GM12878 (cell line): ENCODE measurements around the gene ARHGDIG. TPM values are rescaled to one million over a fixed set of nuclear protein-coding genes. Genes with fewer than 3 reads are reported as not detected.

Experiments
- RFX5 ChIP-seq: IDR thresholded peaks from 2 replicates; pipeline ENCODE4 v1.6.1; 2011; ENCODE audit warnings: low read depth, low read length, improper control_type of control experiment
- TCF12 ChIP-seq: IDR thresholded peaks from 2 replicates; pipeline ENCODE4 v1.6.1; 2011; ENCODE audit warnings: low read depth, mild to moderate bottlenecking, low read length
- polyA plus RNA-seq, 11 experiments: library from polyadenylated mRNA; depleted of rRNA in 4 of 11; unstranded in 6 of 11; stranded (reverse) in 5 of 11; fragments of >200 nt; fragmentation: Nextera tagmentation in 4 of 11; fragmentation: Illumina TruSeq in 1 of 11; extraction: Ambion mirVana in 4 of 11; extraction: Trizol in 1 of 11; gene quantifications; 1 replicate in 1 of 11; 2 replicates in 10 of 11; pipeline versions ENCODE4 v1.2.1 to v1.2.3, GENCODE V29; 2011 to 2016; ENCODE audit warnings: inconsistent platforms in 2 of 11, missing spikeins in 2 of 11, low read depth in 1 of 11
- total RNA-seq, 4 experiments: library from RNA; depleted of rRNA in 3 of 4; stranded (reverse); fragments of >200 nt in 3 of 4; fragmentation: Illumina TruSeq in 1 of 4; extraction: Trizol in 1 of 4; gene quantifications; 2 replicates each; pipeline versions ENCODE4 v1.2.1 to v1.2.3, GENCODE V29; 2013 to 2021
- TF ChIP-seq, protein P1 (sequence below): fragments of 450-650 bp; formaldehyde crosslinking; IDR thresholded peaks from 2 replicates; pipeline ENCODE4 v1.5.0; 2022; ENCODE audit warnings: mild to moderate bottlenecking, missing genetic modification characterization
- TF ChIP-seq, protein P2 (sequence below): fragments of 450-650 bp; IDR thresholded peaks from 2 replicates; pipeline ENCODE4 v1.6.1; 2016; ENCODE audit warnings: mild to moderate bottlenecking, moderate library complexity, borderline replicate concordance

ARHGDIG gene
- total and polyA plus RNA-seq, 10 of the 15 experiments (the other 5 are each of a cell fraction or from before 2014, with no cell fraction given) = not detected

DNA sequence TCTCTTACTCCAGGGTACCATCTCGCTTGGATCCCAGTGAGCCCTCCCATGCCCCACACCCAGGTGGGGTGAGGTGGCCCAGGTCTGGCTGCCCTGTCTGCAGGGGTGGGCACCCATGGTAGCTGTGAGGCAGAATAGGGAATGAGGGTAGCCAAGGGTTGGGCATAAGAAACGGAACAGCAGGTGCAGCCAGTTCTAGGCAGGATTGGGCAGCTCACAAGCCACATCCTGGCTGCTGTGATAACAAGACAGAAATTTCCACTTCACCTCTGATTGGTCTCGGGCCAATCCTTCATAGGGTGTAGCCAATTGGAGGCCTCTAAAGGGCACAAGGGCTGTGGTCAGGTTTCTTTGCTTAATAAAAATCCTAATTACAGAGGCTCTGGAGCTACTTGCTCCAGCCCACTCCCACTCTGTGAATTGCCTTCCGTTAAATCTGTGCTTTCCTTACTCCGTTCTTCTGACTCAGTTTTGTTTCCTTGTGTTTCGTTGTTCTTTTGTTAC lies 1.5 kb upstream of the ARHGDIG start (continued):
- TF ChIP-seq, protein P1, sequence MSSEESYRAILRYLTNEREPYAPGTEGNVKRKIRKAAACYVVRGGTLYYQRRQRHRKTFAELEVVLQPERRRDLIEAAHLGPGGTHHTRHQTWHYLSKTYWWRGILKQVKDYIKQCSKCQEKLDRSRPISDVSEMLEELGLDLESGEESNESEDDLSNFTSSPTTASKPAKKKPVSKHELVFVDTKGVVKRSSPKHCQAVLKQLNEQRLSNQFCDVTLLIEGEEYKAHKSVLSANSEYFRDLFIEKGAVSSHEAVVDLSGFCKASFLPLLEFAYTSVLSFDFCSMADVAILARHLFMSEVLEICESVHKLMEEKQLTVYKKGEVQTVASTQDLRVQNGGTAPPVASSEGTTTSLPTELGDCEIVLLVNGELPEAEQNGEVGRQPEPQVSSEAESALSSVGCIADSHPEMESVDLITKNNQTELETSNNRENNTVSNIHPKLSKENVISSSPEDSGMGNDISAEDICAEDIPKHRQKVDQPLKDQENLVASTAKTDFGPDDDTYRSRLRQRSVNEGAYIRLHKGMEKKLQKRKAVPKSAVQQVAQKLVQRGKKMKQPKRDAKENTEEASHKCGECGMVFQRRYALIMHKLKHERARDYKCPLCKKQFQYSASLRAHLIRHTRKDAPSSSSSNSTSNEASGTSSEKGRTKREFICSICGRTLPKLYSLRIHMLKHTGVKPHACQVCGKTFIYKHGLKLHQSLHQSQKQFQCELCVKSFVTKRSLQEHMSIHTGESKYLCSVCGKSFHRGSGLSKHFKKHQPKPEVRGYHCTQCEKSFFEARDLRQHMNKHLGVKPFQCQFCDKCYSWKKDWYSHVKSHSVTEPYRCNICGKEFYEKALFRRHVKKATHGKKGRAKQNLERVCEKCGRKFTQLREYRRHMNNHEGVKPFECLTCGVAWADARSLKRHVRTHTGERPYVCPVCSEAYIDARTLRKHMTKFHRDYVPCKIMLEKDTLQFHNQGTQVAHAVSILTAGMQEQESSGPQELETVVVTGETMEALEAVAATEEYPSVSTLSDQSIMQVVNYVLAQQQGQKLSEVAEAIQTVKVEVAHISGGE = no peak
- TF ChIP-seq RFX5 (no peak), TCF12 (no peak)
- TF ChIP-seq, protein P2, sequence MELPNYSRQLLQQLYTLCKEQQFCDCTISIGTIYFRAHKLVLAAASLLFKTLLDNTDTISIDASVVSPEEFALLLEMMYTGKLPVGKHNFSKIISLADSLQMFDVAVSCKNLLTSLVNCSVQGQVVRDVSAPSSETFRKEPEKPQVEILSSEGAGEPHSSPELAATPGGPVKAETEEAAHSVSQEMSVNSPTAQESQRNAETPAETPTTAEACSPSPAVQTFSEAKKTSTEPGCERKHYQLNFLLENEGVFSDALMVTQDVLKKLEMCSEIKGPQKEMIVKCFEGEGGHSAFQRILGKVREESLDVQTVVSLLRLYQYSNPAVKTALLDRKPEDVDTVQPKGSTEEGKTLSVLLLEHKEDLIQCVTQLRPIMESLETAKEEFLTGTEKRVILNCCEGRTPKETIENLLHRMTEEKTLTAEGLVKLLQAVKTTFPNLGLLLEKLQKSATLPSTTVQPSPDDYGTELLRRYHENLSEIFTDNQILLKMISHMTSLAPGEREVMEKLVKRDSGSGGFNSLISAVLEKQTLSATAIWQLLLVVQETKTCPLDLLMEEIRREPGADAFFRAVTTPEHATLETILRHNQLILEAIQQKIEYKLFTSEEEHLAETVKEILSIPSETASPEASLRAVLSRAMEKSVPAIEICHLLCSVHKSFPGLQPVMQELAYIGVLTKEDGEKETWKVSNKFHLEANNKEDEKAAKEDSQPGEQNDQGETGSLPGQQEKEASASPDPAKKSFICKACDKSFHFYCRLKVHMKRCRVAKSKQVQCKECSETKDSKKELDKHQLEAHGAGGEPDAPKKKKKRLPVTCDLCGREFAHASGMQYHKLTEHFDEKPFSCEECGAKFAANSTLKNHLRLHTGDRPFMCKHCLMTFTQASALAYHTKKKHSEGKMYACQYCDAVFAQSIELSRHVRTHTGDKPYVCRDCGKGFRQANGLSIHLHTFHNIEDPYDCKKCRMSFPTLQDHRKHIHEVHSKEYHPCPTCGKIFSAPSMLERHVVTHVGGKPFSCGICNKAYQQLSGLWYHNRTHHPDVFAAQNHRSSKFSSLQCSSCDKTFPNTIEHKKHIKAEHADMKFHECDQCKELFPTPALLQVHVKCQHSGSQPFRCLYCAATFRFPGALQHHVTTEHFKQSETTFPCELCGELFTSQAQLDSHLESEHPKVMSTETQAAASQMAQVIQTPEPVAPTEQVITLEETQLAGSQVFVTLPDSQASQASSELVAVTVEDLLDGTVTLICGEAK = no peak
- TF ChIP-seq, all 136 proteins: peak for 5
